GM23338 (cell line): ENCODE data around the gene DTNA.

Source experiments
- CREB1 ChIP-seq: fragments of 250-450 bp; sonication (Bioruptor Pico); IDR thresholded peaks from 2 replicates; pipeline ENCODE4 v1.5.0; 2020; ENCODE audit warnings: low read depth, mild to moderate bottlenecking, moderate library complexity
- CTCF ChIP-seq, 2 experiments: fragments of 200-600 bp in 1 of 2; sonication (generic) in 1 of 2; conservative IDR thresholded peaks; 2 replicates each; pipeline versions ENCODE4 v1.5.1 to v1.6.1; 2016 to 2017; ENCODE audit warnings: antibody characterized with exemption in 2 of 2, low read depth in 2 of 2, mild to moderate bottlenecking in 2 of 2, moderate library complexity in 1 of 2
- ETS1 ChIP-seq: IDR thresholded peaks from 2 replicates; pipeline ENCODE4 v1.6.1; 2016; ENCODE audit warnings: antibody characterized with exemption
- EZH2 ChIP-seq: fragments of 200-600 bp; sonication (generic); IDR thresholded peaks from one replicate; pipeline ENCODE4 v1.8.0; 2017; ENCODE audit warnings: antibody characterized with exemption, mild to moderate bottlenecking, low read depth; ENCODE audit not compliant: unreplicated experiment
- EZH2phosphoT487 ChIP-seq: fragments of 200-600 bp; sonication (generic); IDR thresholded peaks from one replicate; pipeline ENCODE4 v1.8.1; 2018; ENCODE audit warnings: antibody characterized with exemption; ENCODE audit not compliant: unreplicated experiment
- JUNB ChIP-seq: IDR thresholded peaks from one replicate; pipeline ENCODE4 v1.6.1; 2016; ENCODE audit warnings: antibody characterized with exemption; ENCODE audit not compliant: unreplicated experiment
- POLR2AphosphoS5 ChIP-seq: IDR thresholded peaks from 2 replicates; pipeline ENCODE4 v1.6.1; 2016; ENCODE audit warnings: antibody characterized with exemption, low read depth
- REST ChIP-seq: IDR thresholded peaks from one replicate; pipeline ENCODE4 v1.6.1; 2018; ENCODE audit warnings: antibody characterized with exemption; ENCODE audit not compliant: unreplicated experiment

GRCh38 chr18:34848695-34849094, 138.6 kb downstream of the DTNA start:
- TF ChIP-seq CTCF (conservative IDR thresholded peaks at IDR 0.05; ENCODE audit: low read depth in 2 of 2) (no peak), ETS1 (no peak), CREB1 (no peak), EZH2 (no peak), POLR2AphosphoS5 (no peak), EZH2phosphoT487 (no peak), REST (no peak), JUNB (no peak)
